ENCODE measurements around the gene ARL11.

- TF ChIP-seq, protein P1, sequence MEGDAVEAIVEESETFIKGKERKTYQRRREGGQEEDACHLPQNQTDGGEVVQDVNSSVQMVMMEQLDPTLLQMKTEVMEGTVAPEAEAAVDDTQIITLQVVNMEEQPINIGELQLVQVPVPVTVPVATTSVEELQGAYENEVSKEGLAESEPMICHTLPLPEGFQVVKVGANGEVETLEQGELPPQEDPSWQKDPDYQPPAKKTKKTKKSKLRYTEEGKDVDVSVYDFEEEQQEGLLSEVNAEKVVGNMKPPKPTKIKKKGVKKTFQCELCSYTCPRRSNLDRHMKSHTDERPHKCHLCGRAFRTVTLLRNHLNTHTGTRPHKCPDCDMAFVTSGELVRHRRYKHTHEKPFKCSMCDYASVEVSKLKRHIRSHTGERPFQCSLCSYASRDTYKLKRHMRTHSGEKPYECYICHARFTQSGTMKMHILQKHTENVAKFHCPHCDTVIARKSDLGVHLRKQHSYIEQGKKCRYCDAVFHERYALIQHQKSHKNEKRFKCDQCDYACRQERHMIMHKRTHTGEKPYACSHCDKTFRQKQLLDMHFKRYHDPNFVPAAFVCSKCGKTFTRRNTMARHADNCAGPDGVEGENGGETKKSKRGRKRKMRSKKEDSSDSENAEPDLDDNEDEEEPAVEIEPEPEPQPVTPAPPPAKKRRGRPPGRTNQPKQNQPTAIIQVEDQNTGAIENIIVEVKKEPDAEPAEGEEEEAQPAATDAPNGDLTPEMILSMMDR (conservative IDR thresholded peaks at IDR 0.05 in 1 of 2, IDR thresholded peaks at IDR 0.05 in 1 of 2; ENCODE audit: extremely low read depth in 1 of 2, insufficient read depth in 1 of 2, low read depth in 1 of 2, low read length in 2 of 2): no peak
- no peak for TF ChIP-seq EZH2 (IDR thresholded peaks at IDR 0.05; ENCODE audit: borderline replicate concordance, low read length)
Observed at GRCh38 chr13:49622174-49622946, 5.9 kb upstream of the ARL11 start.

All from mammary epithelial cell (primary cell).